SKM-1 treated with dmso at 0.1 percent for 144 hours (cell line): ENCODE data around the gene MICU1.
"Not testable (repeated sequence)": the region's sequence is repeated elsewhere in the genome, so short reads cannot be mapped to it uniquely, and the experiment has no call there.

Source experiments
- DNase-seq: peaks from one replicate; lab custom pipeline; 2025; ENCODE audit not compliant: unreplicated experiment; lab: John Stamatoyannopoulos, UW

Gene MICU1

DNA sequence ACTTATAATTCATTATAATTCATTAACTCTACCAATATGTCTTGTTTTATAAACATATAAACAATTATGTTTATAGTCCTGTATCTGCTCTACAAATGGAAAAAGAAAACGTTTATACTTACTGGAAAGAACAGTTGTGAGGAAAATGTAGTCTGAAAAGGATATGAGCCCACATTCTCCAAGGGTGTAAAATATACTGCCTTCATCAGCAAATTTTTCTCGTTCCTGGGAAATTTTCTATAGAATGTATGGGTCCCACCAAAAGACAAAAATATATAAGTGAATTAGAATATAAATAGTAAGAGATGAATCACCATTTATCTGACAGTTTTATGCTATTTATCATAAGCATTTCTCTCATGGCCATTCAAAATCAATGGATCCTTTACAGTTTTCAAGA, 117.8 kb downstream of the MICU1 start:
- DNase-seq, result no peak

DNA sequence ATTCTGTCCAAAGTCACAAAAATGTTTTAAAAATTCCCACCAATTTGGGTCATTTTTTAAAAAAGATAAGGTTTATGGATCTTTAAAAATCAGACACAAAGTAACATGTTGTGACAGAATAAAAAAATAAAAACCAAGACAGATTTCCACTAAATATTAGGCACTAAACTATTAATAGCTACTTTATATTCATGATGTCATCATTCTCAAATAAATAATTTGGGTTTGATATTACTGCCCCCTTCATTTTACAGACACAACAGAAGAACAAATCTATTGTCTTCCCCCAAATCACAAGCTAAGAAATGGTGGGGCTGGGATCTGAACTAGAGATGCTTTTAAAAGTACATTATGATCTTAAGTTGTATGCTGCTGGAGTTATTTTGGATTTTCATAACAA, 119.4 kb downstream of the MICU1 start:
- DNase-seq, result no peak

DNA sequence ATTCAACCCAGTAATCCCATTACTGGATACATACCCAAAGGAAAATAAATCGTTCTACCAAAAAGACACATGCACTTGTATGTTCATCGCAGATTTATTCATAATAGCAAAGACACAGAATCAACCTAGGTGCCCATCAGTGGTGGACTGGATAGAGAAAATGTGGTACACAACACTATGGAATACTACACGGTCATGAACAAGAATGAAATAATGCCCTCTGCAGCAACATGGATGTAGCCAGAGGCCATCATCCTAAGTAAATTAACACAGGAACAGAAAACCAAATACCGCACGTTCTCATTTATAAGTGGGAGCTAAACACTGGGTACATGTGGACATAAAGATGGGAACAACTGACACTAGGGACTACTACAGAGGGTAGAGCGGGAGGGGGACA, 120.4 kb downstream of the MICU1 start:
- DNase-seq, result no peak

DNA sequence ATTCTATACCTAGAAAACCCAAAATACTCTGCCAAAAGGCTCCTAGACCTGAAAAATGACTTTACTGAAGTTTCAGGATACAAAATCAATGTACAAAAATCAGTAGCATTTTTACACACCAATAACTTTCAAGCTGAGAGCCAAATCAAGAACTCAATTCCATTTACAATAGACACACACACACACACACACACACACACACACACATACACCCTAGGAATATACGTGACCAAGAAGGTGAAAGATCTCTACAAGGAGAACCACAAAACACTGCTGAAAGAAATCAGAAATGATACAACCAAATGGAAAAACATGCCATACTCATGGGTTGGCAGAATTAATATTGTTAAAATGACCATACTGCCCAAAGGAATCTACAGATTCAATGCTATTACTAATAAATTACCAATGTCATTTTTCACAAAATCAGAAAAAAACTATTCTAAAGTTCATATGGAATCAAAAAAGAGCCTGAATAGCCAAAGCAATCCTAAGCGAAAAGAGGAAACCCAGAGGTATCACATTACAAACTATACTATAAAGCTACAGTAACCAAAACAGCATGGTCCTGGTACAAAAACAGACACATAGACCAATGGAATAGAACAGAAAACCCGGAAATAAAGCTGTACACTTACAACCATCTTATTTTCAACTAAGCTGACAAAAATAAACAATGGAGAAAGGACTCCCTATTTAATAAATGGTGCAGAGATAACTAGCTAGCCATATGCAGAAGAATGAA, 122.0 kb downstream of the MICU1 start:
- no peak for DNase-seq

DNA sequence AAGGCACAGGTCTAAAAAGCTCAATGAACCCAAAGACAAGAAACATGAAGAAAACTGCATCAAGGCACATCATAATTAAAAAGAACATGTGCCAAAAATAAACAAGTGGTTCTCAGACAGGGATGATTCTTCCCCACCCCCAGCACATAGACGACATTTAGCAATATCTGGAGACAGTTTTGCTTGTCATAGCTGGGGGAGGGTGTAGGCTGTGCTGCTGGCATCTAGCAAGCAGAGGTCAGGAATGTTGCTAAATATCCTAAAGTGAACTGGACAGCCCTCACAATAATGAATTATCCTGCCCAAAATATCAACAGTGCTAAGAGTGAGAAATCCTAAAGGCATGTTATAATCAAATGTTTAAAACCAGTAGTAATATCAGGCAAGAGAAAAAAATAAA, 122.6 kb downstream of the MICU1 start:
- DNase-seq, result peak; percentile 44

DNA sequence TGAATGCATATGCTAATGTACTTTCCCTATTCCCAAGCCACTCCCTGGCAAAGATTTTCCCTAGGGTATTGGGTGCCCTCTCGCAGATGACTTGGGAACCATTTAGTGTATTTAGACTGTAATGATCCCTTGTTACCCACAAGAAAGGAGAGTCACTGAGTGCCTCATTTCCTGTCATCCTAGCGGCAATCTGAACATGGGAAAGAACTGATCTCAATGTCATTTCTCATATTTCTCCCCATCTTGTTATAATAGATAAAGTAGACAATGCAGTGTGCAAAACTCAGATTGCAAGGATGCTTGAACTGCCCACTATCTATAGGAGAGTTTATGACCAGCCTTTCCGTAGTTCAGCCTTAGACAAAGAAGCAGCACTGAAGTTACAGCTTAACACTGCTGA, 123.3 kb downstream of the MICU1 start:
- DNase-seq, result no peak

DNA sequence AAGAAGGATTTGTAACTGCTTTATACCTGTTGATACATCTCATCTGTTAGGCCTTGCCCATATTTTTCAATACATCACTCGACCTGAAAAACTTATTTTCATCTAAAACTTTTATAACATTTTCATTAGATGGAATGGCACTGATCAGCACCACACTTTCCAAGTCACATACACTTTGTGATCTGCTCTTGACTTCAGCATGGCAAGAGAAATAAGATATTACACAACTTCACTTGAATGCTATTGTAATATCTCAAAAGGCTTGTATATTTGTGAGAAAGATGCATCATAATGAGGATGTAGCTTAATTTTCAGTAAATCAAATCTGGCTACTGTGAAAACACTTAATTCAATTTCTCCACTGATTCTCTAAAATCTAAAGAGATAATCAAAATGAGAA, 126.2 kb downstream of the MICU1 start:
- no peak for DNase-seq

DNA sequence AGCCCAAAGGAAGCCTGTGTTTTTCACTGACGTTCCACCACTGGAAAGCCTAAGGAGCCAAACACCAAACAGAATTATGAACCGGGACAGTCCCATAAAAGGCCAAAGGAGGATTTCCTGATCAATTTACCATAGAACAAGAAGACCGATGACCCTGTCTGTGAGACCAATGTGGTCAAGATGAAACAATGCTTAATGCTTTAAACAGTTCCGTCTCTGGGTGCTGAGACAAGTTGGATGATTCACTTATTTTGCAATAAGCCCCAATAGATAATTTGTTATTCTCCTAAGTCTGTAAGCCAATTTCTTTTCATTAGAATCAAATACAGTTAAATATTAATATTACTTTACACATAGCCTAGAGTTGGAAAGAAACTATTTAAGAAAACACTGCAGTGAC, 134.9 kb downstream of the MICU1 start:
- no peak for DNase-seq

DNA sequence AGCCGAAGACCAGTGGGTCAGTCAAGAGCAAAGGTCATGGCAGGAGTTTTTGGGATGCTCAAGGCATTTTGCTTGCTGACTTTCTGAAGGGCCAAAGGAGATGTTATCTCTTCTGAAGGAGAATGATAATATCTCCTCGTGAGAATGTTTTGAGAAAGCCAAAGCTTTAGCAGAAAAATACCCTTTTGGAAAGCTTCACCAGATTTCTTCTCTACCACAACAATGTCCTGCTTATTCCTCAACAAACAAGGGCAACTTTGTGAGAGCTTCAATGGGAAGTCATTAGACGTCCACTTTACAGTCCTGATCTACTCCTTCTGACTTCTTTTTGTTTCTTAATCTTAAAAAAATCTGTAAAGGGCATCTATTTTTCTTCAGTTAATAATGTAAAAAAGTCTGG, 138.4 kb downstream of the MICU1 start:
- no peak for DNase-seq

DNA sequence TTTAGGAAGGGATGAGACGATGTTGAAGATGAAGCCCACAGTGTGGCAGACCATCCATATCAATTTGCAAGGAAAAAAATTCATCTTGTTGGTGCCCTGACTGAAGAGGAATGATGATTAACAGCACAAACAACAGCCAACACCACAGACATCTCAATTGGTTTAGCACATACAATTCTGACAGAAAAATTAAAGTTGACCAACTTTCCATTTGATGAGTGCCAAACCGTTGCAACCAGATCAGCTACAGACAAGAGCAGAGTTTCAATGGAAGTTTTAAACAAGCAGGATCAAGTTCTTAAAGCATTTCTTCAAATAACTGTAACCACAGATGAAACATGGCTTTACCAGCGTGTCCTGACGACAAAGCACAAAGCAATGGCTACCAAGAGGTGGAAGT, 138.8 kb downstream of the MICU1 start:
- DNase-seq, result no peak

DNA sequence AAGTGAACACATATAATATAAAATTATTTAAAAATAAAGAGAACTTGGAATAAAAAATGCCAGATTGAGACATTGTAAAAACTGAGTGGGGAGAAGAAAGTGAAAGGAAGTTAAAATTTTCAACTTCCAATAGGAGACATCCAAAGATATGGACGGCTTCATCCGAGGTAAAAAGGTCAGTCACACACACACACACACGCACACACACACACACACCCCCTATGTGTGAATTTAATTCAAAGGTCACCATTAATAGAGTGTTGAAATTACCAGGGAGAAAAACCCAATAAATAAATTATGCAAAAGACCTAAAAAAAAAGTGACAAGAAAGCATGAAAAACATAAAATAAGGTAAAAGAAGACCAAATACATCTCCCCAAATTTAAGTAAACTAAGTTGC, 140.2 kb downstream of the MICU1 start:
- DNase-seq, result no peak

DNA sequence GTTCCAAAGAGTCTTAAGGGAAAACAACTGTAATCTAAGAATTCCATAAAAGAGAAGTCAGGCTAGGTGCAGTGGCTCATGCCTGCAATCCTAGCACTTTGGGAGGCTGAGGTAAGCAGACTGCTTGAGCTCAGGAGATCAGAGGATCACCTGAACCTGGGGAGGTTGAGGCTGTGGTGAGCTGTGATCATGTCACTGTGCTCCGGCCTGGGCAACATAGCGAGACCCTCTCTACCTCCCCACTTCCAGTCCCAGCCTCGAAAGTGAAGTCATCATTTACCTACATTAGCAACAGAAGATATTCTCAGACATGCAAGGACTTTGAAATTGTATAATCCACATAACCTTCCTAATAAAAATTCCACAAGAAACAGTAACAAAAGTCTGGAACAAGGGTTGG, 141.4 kb downstream of the MICU1 start:
- DNase-seq, result no peak

DNA sequence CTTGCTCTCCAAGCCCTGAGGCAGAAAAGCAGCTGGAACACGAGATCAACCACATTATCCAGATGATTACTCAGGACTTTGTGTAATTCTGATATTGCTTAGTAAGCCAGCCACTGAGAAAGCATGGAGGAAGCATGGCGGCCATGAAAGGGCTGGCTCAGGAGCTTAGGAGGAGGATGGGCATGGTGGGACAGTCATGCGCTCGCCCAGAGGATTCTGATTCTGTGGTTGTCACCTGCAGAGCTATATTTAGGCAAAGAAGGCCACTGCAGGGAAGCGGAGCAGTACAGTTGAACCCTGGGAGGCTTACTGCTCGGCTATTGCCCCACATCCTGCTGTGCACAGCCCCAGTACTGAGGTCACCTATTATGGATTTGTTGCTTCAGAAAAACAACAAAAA, 142.4 kb downstream of the MICU1 start:
- DNase-seq, result peak; percentile 74

DNA sequence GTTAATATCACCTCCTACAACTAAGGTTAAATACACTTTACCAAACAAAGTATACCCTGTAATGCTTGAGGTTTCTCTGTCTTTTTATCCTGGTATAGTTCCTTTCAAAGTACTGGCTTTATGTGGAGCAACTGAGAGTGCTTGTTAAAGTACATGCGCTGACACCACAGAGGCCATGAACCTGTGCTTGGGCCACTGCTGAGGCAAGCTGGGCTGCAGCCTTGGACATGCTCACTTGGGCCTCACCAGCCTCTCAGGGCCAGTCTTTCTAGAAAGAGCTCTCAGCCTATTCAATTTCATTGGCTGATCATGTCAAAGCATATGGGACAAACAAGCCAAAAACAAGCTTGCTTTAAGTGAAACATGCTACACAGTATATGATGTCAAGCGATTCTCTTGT, 145.0 kb downstream of the MICU1 start:
- DNase-seq, result no peak

DNA sequence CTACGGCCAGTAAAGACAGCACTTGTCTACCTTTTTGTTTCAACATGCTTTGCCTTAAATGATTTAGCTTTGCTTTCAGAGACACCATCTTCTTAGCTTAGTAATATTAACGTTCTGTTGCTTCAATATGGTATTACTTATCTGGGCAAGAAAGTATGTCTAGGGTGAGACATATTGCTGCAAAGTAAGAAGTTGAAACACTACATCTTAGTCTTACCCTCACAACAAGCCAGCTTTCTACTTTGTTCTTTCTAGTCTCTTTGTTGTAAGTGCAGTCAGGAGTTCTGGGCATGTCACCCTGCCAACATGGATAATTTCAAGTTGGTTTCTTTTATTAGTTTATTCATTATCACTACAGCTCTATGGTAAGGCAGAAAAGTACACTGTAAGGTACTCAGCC, 148.4 kb downstream of the MICU1 start:
- no peak for DNase-seq

DNA sequence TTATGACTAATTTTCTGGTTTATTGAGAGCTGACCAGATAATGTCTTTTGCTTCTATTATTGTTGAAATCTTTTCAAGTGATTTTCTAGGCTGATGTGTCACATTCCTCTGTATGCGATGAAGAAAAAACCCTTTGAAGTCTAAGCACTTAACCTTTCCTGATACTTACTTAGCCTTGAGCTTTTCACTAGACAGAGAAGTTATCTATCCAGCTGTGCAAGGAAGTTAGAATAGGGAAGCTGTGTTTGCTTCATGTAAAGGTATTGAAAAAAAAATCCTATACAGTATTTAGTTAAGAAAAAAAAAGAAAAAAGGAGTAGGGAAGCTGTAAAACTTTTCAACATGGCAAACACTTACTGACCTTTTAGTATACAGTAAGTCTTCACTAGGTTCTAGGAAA, 153.6 kb downstream of the MICU1 start:
- peak; percentile 13 for DNase-seq

DNA sequence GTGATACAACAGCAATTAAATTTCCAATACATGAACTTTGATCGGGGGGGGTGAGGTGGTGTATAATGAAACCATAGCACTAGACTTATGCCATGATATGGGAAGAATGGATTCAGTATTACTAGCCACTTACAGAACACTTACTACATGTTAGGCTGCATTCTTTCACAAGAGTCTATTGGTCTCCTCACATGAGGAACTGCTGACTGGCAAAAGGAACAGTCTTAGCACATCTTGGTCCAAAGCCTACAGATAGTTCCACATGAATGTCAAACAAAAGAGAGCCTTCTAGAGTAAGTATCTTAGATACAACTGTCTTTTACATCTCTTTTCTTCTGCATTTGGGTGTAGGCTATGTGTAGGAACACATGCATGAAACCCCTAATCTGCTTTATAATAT, 155.2 kb downstream of the MICU1 start:
- DNase-seq, result peak; percentile 49

DNA sequence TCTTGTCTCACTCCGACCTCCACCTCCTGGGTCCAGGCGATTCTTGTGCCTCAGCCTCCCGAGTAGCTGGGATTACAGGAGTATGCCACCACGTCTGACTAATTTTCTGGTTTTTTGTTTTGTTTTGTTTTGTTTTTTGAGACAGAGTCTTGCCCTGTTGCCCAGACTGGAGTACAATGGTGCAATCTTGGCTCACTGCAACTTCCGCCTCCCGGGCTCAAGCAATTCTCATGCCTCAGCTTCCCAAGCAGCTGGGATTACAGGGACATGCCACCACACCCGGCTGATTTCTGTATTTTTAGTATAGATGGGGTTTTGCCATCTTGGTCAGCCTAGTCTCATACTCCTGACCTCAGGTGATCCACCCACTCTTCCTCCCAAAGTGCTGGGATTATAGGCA, 158.8 kb downstream of the MICU1 start:
- not testable (repeated sequence) for DNase-seq

DNA sequence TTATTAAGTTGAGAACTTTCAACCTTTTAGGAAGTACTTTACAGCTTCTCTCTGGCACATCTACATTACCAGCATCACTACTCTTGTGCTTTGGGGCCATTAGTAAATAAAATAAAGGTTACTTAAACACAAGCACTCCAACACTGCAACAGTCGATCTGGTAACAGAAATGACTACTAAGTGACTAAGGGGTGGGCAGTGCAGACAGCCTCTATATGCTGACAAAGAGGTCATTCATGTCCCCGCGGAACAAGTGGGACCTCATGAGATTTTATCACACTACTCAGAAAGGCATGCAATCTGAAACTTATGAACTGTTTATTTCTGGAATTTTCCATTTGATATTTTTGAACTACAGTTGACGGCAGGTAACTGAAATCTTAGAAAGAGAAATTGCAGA, 159.9 kb downstream of the MICU1 start:
- DNase-seq, result no peak

DNA sequence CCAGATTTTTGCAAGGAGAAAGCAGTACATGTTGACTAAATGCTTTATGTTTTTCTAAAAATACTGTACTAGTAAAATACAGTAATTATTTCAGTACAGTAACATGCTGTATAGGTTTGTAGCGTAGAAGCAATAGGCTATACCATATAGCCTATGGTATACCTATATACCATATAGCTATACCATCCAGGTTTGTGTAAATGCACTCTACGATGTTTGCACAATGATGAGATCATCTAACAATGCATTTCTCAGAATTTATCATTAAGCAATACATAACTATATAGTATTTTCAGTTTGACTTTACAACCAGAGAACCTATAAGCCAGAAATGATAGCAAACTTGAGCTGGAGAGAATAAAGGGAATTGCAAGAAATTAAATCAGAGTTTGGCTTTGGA, 161.4 kb downstream of the MICU1 start:
- no peak for DNase-seq

DNA sequence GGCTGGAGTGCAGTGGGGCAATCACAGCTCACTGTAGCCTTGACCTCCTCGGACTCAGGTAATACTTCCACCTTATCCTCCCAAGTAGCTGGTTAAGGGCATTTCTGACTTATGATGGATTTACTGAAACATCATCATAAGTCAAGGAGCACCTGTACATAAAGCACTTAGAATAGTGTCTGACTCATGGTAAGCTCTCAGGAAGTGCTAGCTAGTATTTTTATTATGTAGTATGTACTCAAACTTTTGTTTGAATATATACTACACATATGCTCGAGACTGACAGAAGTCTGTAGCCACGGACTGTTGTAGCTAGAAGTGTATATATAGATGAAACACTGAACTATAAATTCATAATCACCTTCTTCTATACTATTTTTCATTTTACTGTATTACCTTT, 163.6 kb downstream of the MICU1 start:
- DNase-seq, result no peak

DNA sequence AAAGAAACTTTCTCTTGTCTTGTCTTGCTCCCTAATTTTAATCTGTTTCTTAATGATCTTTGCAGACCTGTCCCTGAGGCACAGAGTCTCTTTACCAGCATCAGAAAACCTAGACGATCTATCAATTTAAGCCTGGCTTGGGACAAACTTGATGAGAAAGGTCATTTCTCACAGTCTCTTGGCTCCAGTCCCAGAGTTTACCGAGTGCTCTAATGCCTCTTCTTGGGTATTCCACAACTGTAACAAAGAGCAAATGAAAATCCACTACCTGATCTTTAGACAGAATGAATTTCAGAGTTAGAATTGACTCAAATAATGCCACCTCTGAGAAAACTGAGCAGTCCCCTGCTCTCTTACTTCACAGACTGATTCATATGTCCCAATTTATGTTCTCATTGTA, 164.8 kb downstream of the MICU1 start:
- DNase-seq, result no peak

DNA sequence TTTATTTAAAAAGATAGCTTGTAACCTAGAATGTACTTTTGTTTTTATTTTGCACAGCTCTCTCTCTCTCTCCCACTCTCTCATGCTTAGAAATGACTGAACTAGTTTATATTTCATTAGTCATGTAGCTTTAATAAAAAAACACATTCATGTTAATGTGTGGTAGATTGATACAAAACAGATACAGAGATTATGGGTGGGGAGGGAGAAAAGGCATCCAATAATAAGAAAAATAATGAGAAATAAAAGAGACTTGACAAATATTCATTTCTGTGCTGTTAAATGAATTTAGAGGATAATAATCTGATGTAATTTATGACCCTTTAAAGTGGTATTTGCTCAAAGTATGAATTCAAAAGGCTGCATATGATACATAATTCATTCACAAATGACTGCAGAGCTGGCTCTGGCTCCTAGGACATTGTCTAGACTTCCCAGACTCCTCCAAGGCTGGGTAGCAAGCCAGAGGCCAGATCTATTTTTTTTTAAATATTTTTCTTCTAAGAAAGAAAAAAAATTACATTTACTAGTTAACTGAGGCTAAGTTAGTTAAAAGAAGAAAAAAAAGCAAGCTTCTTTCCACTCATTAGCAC, 165.5 kb downstream of the MICU1 start:
- DNase-seq, result no peak
